SK-N-SH treated with all-trans-retinoic acid at 6 μM for 48 hours (cell line): Measurements from ENCODE around the gene SLC34A1.
"Not testable (repeated sequence)": the region's sequence is repeated elsewhere in the genome, so short reads cannot be mapped to it uniquely, and the experiment has no call there.

Experiments used
- ATAC-seq: fragments of 200-7000 bp; cut with Tn5 transposase; 3 replicates; pipeline ENCODE4 v1.9.1; 2020; ENCODE audit warnings: mild to moderate bottlenecking, moderate library complexity
- ARNTL ChIP-seq: fragments of 450-650 bp; formaldehyde crosslinking; IDR thresholded peaks from 2 replicates; pipeline ENCODE4 v1.5.0; 2020; ENCODE audit warnings: low read depth, mild to moderate bottlenecking, moderate library complexity, borderline replicate concordance
- BACH2 ChIP-seq: fragments of 250-450 bp; sonication (Bioruptor Pico); IDR thresholded peaks from 2 replicates; pipeline ENCODE4 v1.9.0; 2021; ENCODE audit warnings: mild to moderate bottlenecking, borderline replicate concordance
- CREB5 ChIP-seq: fragments of 250-450 bp; sonication (Bioruptor Pico); IDR thresholded peaks from 2 replicates; pipeline ENCODE4 v1.5.1; 2020; ENCODE audit warnings: low read depth, mild to moderate bottlenecking, moderate library complexity
- CSDC2 ChIP-seq: fragments of 250-450 bp; sonication (Bioruptor Pico); IDR thresholded peaks from 2 replicates; pipeline ENCODE4 v1.5.0; 2020; ENCODE audit warnings: mild to moderate bottlenecking, moderate library complexity
- CSRNP3 ChIP-seq: fragments of 250-450 bp; sonication (Bioruptor Pico); IDR thresholded peaks from 2 replicates; pipeline ENCODE4 v1.5.1; 2021; ENCODE audit warnings: mild to moderate bottlenecking, moderate library complexity
- ESRRG ChIP-seq: fragments of 250-450 bp; sonication (Bioruptor Pico); IDR thresholded peaks from 2 replicates; pipeline ENCODE4 v1.6.1; 2021; ENCODE audit warnings: mild to moderate bottlenecking
- GLIS3 ChIP-seq: fragments of 250-450 bp; sonication (Bioruptor Pico); IDR thresholded peaks from 2 replicates; pipeline ENCODE4 v1.5.0; 2020; ENCODE audit warnings: mild to moderate bottlenecking, moderate library complexity
- ISL1 ChIP-seq: fragments of 250-450 bp; sonication (Bioruptor Pico); IDR thresholded peaks from 2 replicates; pipeline ENCODE4 v2.1.2; 2022; ENCODE audit warnings: mild to moderate bottlenecking, moderate library complexity
- OSR1 ChIP-seq: fragments of 250-450 bp; sonication (Bioruptor Pico); IDR thresholded peaks from 2 replicates; pipeline ENCODE4 v1.8.0; 2022; ENCODE audit warnings: moderate library complexity, mild to moderate bottlenecking, inconsistent platforms
- POU6F1 ChIP-seq: fragments of 250-450 bp; sonication (Bioruptor Pico); IDR thresholded peaks from 2 replicates; pipeline ENCODE4 v1.8.0; 2021; ENCODE audit warnings: low read depth, mild to moderate bottlenecking, moderate library complexity, borderline replicate concordance
- PPARA ChIP-seq: fragments of 250-450 bp; sonication (Bioruptor Pico); IDR thresholded peaks from 2 replicates; pipeline ENCODE4 v1.5.0; 2020; ENCODE audit warnings: mild to moderate bottlenecking, borderline replicate concordance
- RARB ChIP-seq: fragments of 250-450 bp; sonication (Bioruptor Pico); IDR thresholded peaks from 2 replicates; pipeline ENCODE4 v1.8.0; 2021; ENCODE audit warnings: mild to moderate bottlenecking, moderate library complexity
- SNAI2 ChIP-seq: fragments of 250-450 bp; sonication (Bioruptor Pico); IDR thresholded peaks from 2 replicates; pipeline ENCODE4 v1.5.0; 2020; ENCODE audit warnings: mild to moderate bottlenecking, moderate library complexity
- TCF4 ChIP-seq: fragments of 250-450 bp; sonication (Bioruptor Pico); IDR thresholded peaks from 2 replicates; pipeline ENCODE4 v1.8.0; 2021; ENCODE audit warnings: mild to moderate bottlenecking, moderate library complexity, borderline replicate concordance
- TOX ChIP-seq: fragments of 250-450 bp; sonication (Bioruptor Pico); IDR thresholded peaks from 2 replicates; pipeline ENCODE4 v1.8.0; 2021; ENCODE audit warnings: mild to moderate bottlenecking, moderate library complexity, borderline replicate concordance
- TSHZ2 ChIP-seq: fragments of 250-450 bp; sonication (Bioruptor Pico); IDR thresholded peaks from 2 replicates; pipeline ENCODE4 v1.5.0; 2020; ENCODE audit warnings: mild to moderate bottlenecking, moderate library complexity
- ZC3H10 ChIP-seq: fragments of 250-450 bp; sonication (Bioruptor Pico); IDR thresholded peaks from 2 replicates; pipeline ENCODE4 v1.5.1; 2021; ENCODE audit warnings: mild to moderate bottlenecking, moderate library complexity
- ZFP30 ChIP-seq: fragments of 450-650 bp; formaldehyde crosslinking; IDR thresholded peaks from 2 replicates; pipeline ENCODE4 v1.5.0; 2022; ENCODE audit warnings: mild to moderate bottlenecking, moderate library complexity
- ZNF565 ChIP-seq: fragments of 450-650 bp; formaldehyde crosslinking; conservative IDR thresholded peaks from 2 replicates; pipeline ENCODE4 v1.5.0; 2020; ENCODE audit warnings: low read depth, mild to moderate bottlenecking, moderate library complexity
- ZNF70 ChIP-seq: fragments of 450-650 bp; formaldehyde crosslinking; IDR thresholded peaks from 2 replicates; pipeline ENCODE4 v1.5.0; 2020; ENCODE audit warnings: mild to moderate bottlenecking, moderate library complexity
- ZNF8 ChIP-seq: fragments of 450-650 bp; formaldehyde crosslinking; IDR thresholded peaks from 2 replicates; pipeline ENCODE4 v1.5.0; 2020; ENCODE audit warnings: mild to moderate bottlenecking, moderate library complexity

Gene SLC34A1

GRCh38 chr5:177414481-177414880 lies 30.2 kb downstream of the SLC34A1 start:
- ATAC-seq: no peak
- TF ChIP-seq TCF4 (CRISPR knock-in tag) (no peak), CSRNP3 (no peak), TOX (no peak), GLIS3 (CRISPR knock-in tag) (no peak)

GRCh38 chr5:177417081-177417480 lies 32.8 kb downstream of the SLC34A1 start:
- not testable (repeated sequence) for ATAC-seq

- no peak for ATAC-seq
- TF ChIP-seq TCF4 (CRISPR knock-in tag) (no peak), ZNF565 (CRISPR knock-in tag) (no peak), ZNF8 (CRISPR knock-in tag) (no peak), RARB (CRISPR knock-in tag) (no peak), SNAI2 (CRISPR knock-in tag) (no peak), ZNF70 (CRISPR knock-in tag) (no peak), CREB5 (CRISPR knock-in tag) (no peak), PPARA (no peak), ZC3H10 (no peak), ARNTL (no peak), TOX (no peak)
Observed at GRCh38 chr5:177419046-177419445, 34.8 kb downstream of the SLC34A1 start.

- not testable (repeated sequence) for ATAC-seq
Observed at GRCh38 chr5:177420472-177420871, 36.2 kb downstream of the SLC34A1 start.

- no peak for ATAC-seq
- no peak for TF ChIP-seq ARNTL
- no peak for TF ChIP-seq ZNF70 (CRISPR knock-in tag)
- no peak for TF ChIP-seq TSHZ2
- no peak for TF ChIP-seq SNAI2 (CRISPR knock-in tag)
- TF ChIP-seq CREB5 (CRISPR knock-in tag): no peak
- TF ChIP-seq TOX: no peak
- TF ChIP-seq OSR1 (CRISPR knock-in tag): no peak
- TF ChIP-seq ZNF8 (CRISPR knock-in tag): no peak
- no peak for TF ChIP-seq POU6F1
- no peak for TF ChIP-seq ESRRG (CRISPR knock-in tag)
- no peak for TF ChIP-seq RARB (CRISPR knock-in tag)
- TF ChIP-seq CSDC2 (CRISPR knock-in tag): no peak
- no peak for TF ChIP-seq TCF4 (CRISPR knock-in tag)
- no peak for TF ChIP-seq ISL1 (CRISPR knock-in tag)
- TF ChIP-seq ZFP30 (CRISPR knock-in tag): no peak
- no peak for TF ChIP-seq ZC3H10
- TF ChIP-seq BACH2: no peak
- no peak for TF ChIP-seq ZNF565 (CRISPR knock-in tag)
- no peak for TF ChIP-seq CSRNP3
- TF ChIP-seq GLIS3 (CRISPR knock-in tag): no peak
Observed at GRCh38 chr5:177421062-177421798, 37.0 kb downstream of the SLC34A1 start.
